K562 (cell line): ENCODE data around the gene OPHN1. TPM values are rescaled to one million over a fixed set of nuclear protein-coding genes. Genes with fewer than 3 reads are reported as not detected.

Source experiments
- ATAC-seq: fragments of 200-7000 bp; cut with Tn5 transposase; 3 replicates; pipeline ENCODE4 v1.9.1; 2020; ENCODE audit warnings: moderate library complexity
- BruUV-seq: library from RNA; stranded (reverse); fragments of 400-500 nt; replicated peaks from 2 replicates; lab custom pipeline; 2021; lab: Mats Ljungman, UMichigan
- CTCF ChIA-PET: fragments of 300-600 bp; formaldehyde crosslinking; extraction: SDS; loops from one replicate; lab custom pipeline; 2021; ENCODE audit warnings: low intra/inter-chr PET ratio; lab: Yijun Ruan, JAX
- POLR2A ChIA-PET: fragments of 300-600, 350-650 bp; sonication (Branson Sonifier 250); formaldehyde crosslinking; extraction: SDS; loops from one replicate; lab custom pipeline; 2021; ENCODE audit warnings: antibody characterized with exemption, inconsistent platforms; lab: Yijun Ruan, JAX
- DNase-seq, 4 experiments: peaks; one replicate each; pipeline versions ENCODE4 v3.0.0 to v3.0.0-alpha.2; 2011 to 2018; ENCODE audit warnings: low spot score in 3 of 4, mixed read lengths in 3 of 4; ENCODE audit errors: extremely low read depth in 1 of 4
- FAIRE-seq: peaks from 2 replicates; lab custom pipeline; 2011; peaks lifted over from hg19 to GRCh38; lab: Jason Lieb, UNC
- H2AFZ ChIP-seq: 2 replicates; pipeline ENCODE4 v1.6.0; 2011; ENCODE audit warnings: low read depth, low read length, control low read depth, inconsistent platforms
- H3K27ac ChIP-seq: fragments of 200-600 bp; 3 replicates; pipeline ENCODE4 v1.8.0; 2011; ENCODE audit warnings: low read depth, mild to moderate bottlenecking, control low read depth, inconsistent platforms, low read length, moderate library complexity, mixed read lengths; ENCODE audit errors: extremely low read depth
- H3K27me3 ChIP-seq, 2 experiments: fragments of 300-600 bp in 1 of 2; 2 replicates in 1 of 2; 3 replicates in 1 of 2; pipeline versions ENCODE4 v1.6.0 to v1.8.0; 2011; ENCODE audit warnings: inconsistent platforms in 2 of 2, low read length in 2 of 2, mild to moderate bottlenecking in 1 of 2, mixed read lengths in 1 of 2, moderate library complexity in 1 of 2; ENCODE audit not compliant: control insufficient read depth in 2 of 2, insufficient read depth in 2 of 2
- H3K36me3 ChIP-seq: fragments of 300-600 bp; 3 replicates; pipeline ENCODE4 v1.8.0; 2011; ENCODE audit warnings: mild to moderate bottlenecking, low read length, inconsistent platforms; ENCODE audit not compliant: control insufficient read depth, insufficient read depth
- H3K4me1 ChIP-seq, 2 experiments: fragments of 200-600 bp in 1 of 2; replicated peaks in 1 of 2; 2 replicates in 1 of 2; 3 replicates in 1 of 2; pipeline versions ENCODE4 v1.5.1 to v1.8.0; 2011; ENCODE audit warnings: inconsistent platforms in 2 of 2, low read length in 2 of 2, mild to moderate bottlenecking in 1 of 2, mixed read lengths in 1 of 2, moderate library complexity in 1 of 2; ENCODE audit not compliant: control insufficient read depth in 2 of 2, insufficient read depth in 2 of 2
- H3K4me2 ChIP-seq: 2 replicates; pipeline ENCODE4 v1.6.1; 2011; ENCODE audit warnings: low read length, control low read depth, inconsistent platforms, mixed read lengths; ENCODE audit not compliant: insufficient read depth
- H3K4me3 ChIP-seq: fragments of 200-600 bp; sonication (generic), shearing (Covaris generic); 2 replicates; pipeline ENCODE4 v1.5.1; 2016; ENCODE audit warnings: control low read depth, inconsistent platforms
- H3K79me2 ChIP-seq: fragments of 200-600 bp; 3 replicates; pipeline ENCODE4 v1.8.0; 2011; ENCODE audit warnings: low read length, inconsistent platforms; ENCODE audit not compliant: control insufficient read depth, insufficient read depth
- H3K9ac ChIP-seq, 2 experiments: 2 replicates each; pipeline versions ENCODE4 v1.6.0 to v1.6.1; 2011; ENCODE audit warnings: low read depth in 2 of 2, low read length in 2 of 2, control low read depth in 1 of 2, inconsistent platforms in 1 of 2, mild to moderate bottlenecking in 1 of 2, mixed read lengths in 1 of 2; ENCODE audit not compliant: insufficient read depth in 1 of 2
- H3K9me1 ChIP-seq: one replicate; pipeline ENCODE4 v1.6.0; 2011; ENCODE audit warnings: inconsistent platforms, mild to moderate bottlenecking, low read length, moderate library complexity; ENCODE audit not compliant: control insufficient read depth, insufficient read depth
- H3K9me3 ChIP-seq: replicated peaks from 2 replicates; pipeline ENCODE4 v1.5.1; 2011; ENCODE audit warnings: low read depth, low read length, inconsistent platforms; ENCODE audit not compliant: control insufficient read depth, insufficient read depth
- H4K20me1 ChIP-seq: replicated peaks from 2 replicates; pipeline ENCODE4 v1.6.1; 2011; ENCODE audit warnings: low read length, inconsistent platforms, mixed read lengths; ENCODE audit not compliant: control insufficient read depth, insufficient read depth
- CTCF ChIP-seq, 3 experiments: IDR thresholded peaks in 2 of 3; conservative IDR thresholded peaks in 1 of 3; 2 replicates each; pipeline ENCODE4 v1.5.1; 2011 to 2012; ENCODE audit warnings: low read length in 3 of 3, mild to moderate bottlenecking in 3 of 3, control low read depth in 2 of 3, improper control_type of control experiment in 1 of 3, inconsistent platforms in 1 of 3, low read depth in 1 of 3, mixed read lengths in 1 of 3, moderate library complexity in 1 of 3; ENCODE audit not compliant: insufficient read depth in 2 of 3
- E2F3 ChIP-seq: fragments of 250-450 bp; sonication (Bioruptor Pico); IDR thresholded peaks from 2 replicates; pipeline ENCODE4 v1.4.0; 2020; ENCODE audit warnings: mild to moderate bottlenecking
- MAZ ChIP-seq, 2 experiments: fragments of 450-650 bp in 1 of 2; sonication (generic) in 1 of 2; formaldehyde crosslinking; IDR thresholded peaks in 1 of 2; conservative IDR thresholded peaks in 1 of 2; 2 replicates each; pipeline versions ENCODE4 v1.4.0 to v1.5.0; 2020; ENCODE audit warnings: mild to moderate bottlenecking in 1 of 2, missing genetic modification reagents in 1 of 2
- NR2F6 ChIP-seq: fragments of 450-650 bp; formaldehyde crosslinking; IDR thresholded peaks from 2 replicates; pipeline ENCODE4 v1.4.0; 2020; ENCODE audit warnings: mild to moderate bottlenecking
- RAD21 ChIP-seq, 2 experiments: fragments of 250-450 bp in 1 of 2; fragments of 450-650 bp in 1 of 2; sonication (Bioruptor Pico) in 1 of 2; formaldehyde crosslinking in 1 of 2; IDR thresholded peaks in 1 of 2; conservative IDR thresholded peaks in 1 of 2; 2 replicates each; pipeline versions ENCODE4 v1.4.0 to v1.8.0; 2020 to 2022; ENCODE audit warnings: mild to moderate bottlenecking in 2 of 2, moderate library complexity in 1 of 2
- ZBTB5 ChIP-seq: fragments of 450-650 bp; IDR thresholded peaks from 2 replicates; pipeline ENCODE4 v1.6.1; 2017; ENCODE audit warnings: antibody characterized with exemption
- ZBTB9 ChIP-seq: fragments of 450-650 bp; formaldehyde crosslinking; IDR thresholded peaks from 2 replicates; pipeline ENCODE4 v1.4.0; 2020; ENCODE audit warnings: mild to moderate bottlenecking, moderate library complexity
- ZNF384 ChIP-seq: IDR thresholded peaks from 2 replicates; pipeline ENCODE4 v1.6.1; 2012; ENCODE audit warnings: low read depth, low read length, improper control_type of control experiment
- ZNF444 ChIP-seq: fragments of 250-450 bp; sonication (Bioruptor Pico); IDR thresholded peaks from 2 replicates; pipeline ENCODE4 v1.4.0; 2020; ENCODE audit warnings: mild to moderate bottlenecking, moderate library complexity
- ZNF609 ChIP-seq: sonication (generic); formaldehyde crosslinking; IDR thresholded peaks from 2 replicates; pipeline ENCODE4 v1.8.1; 2023; ENCODE audit warnings: missing genetic modification reagents, mild to moderate bottlenecking, borderline replicate concordance
- WGBS: fragments of 100-300 bp; shearing (Covaris generic); methylation state at CpG from one replicate; pipeline ENCODE4 v1.1.6; 2016; ENCODE audit warnings: low coverage, mixed read lengths; ENCODE audit not compliant: insufficient coverage; ENCODE audit errors: missing lambda C conversion rate; 5-methylcytosine and 5-hydroxymethylcytosine counted together
- in situ Hi-C: fragments of 300-500 bp; cut with MboI; formaldehyde crosslinking; loops from 4 replicates; pipeline ENCODE4 v1.15.0; 2018; ENCODE audit warnings: inconsistent platforms, mixed read lengths
- intact Hi-C: fragments of 100-400 bp; cut with micrococcal nuclease; formaldehyde crosslinking; loops from 2 replicates; pipeline ENCODE4 v1.14.2; 2022
- polyA plus RNA-seq, 8 experiments: library from polyadenylated mRNA; depleted of rRNA in 4 of 8; stranded (reverse) in 5 of 8; unstranded in 3 of 8; fragments of >200 nt; fragmentation: Nextera tagmentation in 2 of 8; fragmentation: Illumina TruSeq in 1 of 8; extraction: Ambion mirVana in 2 of 8; extraction: Trizol in 1 of 8; gene quantifications; 2 replicates each; pipeline versions ENCODE4 v1.2.1 to v1.2.3, GENCODE V29; 2011 to 2014; ENCODE audit warnings: inconsistent platforms in 1 of 8, missing spikeins in 1 of 8
- total RNA-seq, 7 experiments: library from RNA; depleted of rRNA in 6 of 7; stranded (reverse); fragments of >200 nt in 6 of 7; fragmentation: Illumina TruSeq in 2 of 7; extraction: Trizol in 2 of 7; gene quantifications; 2 replicates each; pipeline versions ENCODE4 v1.2.1 to v1.2.3, GENCODE V29; 2011 to 2021; ENCODE audit warnings: low replicate concordance in 1 of 7

The OPHN1 gene
- total and polyA plus RNA-seq, 9 of the 15 experiments (the other 6 are each of a cell fraction or from before 2014, with no cell fraction given), result 0.28 to 1.8 (median 1.0) TPM

DNA sequence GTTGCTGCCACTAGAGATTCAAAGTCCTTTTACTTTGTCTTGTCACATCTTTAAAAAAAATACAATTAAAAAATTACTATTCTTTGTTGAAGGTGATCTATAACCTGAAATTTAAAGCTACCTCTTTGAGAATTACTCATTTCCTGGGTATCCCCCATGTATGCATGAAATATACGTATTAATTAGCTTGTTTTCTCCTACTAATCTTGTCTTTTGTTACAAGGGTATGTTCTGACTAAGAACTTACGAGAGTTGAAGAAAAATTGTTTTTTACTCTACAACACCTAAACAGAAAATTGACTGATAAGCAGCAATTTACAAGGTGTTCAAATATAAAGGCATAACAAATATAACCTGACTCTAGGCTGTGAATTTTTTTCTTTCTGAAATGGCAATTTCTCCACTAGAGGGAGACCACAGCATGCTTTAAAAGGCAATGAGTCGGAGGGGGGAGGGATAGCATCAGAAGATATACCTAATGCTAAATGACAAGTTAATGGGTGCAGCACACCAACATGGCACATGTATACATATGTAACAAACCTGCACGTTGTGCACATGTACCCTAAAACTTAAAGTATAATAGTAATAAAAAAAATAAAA lies 249.6 kb downstream of the OPHN1 start:
- Histone ChIP-seq H3K27me3 (no peaks in the 10 kb centered on the region), H3K9me1 (no peaks in the 10 kb centered on the region), H3K9me3 (no peaks in the 10 kb centered on the region), H3K27ac (no peak overlapping the region), H3K4me1 (peaks cover 0 to 16% of the 10 kb centered on the region in 2 experiments; a peak in 3 of 5 replicates), H3K36me3 (no peaks in the 10 kb centered on the region), H3K9ac (no peak overlapping the region), H3K79me2 (no peaks in the 10 kb centered on the region), H3K4me2 (no peak overlapping the region), H2AFZ (no peak overlapping the region), H4K20me1 (no peaks in the 10 kb centered on the region), H3K4me3 (no peak overlapping the region)
- intact Hi-C loops, result loop anchor here (5.0 to 10.0 kb wide), 3 partner anchors 279 to 624 kb away; no protein-coding TSS in a partner anchor
- DNase-seq (peak; percentile 14 to 60 (median 14)), FAIRE-seq (peak; percentile 35), ATAC-seq (peak; percentile 81)
- POLR2A ChIA-PET, result no interaction called here
- no TSS peak for BruUV-seq
- in situ Hi-C loops, result loop anchor here (25.0 kb wide), 2 partner anchors 629 to 1104 kb away; no protein-coding TSS in a partner anchor
- 15% methylated on average over 4 of the region's 4 CpGs for WGBS
- CTCF ChIA-PET, result no interaction called here
- TF ChIP-seq ZNF384 (0 out of 2 replicates have a peak, but pooled peaks have one; percentile 8), CTCF (IDR thresholded peaks at IDR 0.05 in 2 of 3, conservative IDR thresholded peaks at IDR 0.05 in 1 of 3; ENCODE audit: insufficient read depth in 2 of 3, low read depth in 1 of 3, low read length in 3 of 3) (peak; percentile 30 to 62 (median 45); a peak in 4 of 6 replicates), ZNF444 (CRISPR knock-in tag) (no peak), ZNF609 (CRISPR knock-in tag) (no peak), ZBTB9 (no peak), E2F3 (no peak), MAZ (CRISPR knock-in tag; conservative IDR thresholded peaks at IDR 0.05 in 1 of 2, IDR thresholded peaks at IDR 0.05 in 1 of 2) (peak in 1 of 2 experiments; percentile 17; a peak in 1 of 4 replicates), RAD21 (CRISPR knock-in tag; conservative IDR thresholded peaks at IDR 0.05 in 1 of 2, IDR thresholded peaks at IDR 0.05 in 1 of 2) (peak; percentile 41 to 66), NR2F6 (CRISPR knock-in tag) (no peak), ZBTB5 (no peak)
